IPS-NIHi7 (cell line): ENCODE data around the gene TSPAN9.
A peak's percentile ranks its signal among the peaks of the same experiment; 100 is the strongest.

Source experiments
- DNase-seq: peaks from one replicate; pipeline ENCODE4 v3.0.0; 2012; ENCODE audit warnings: mixed read lengths; ENCODE audit errors: extremely low spot score

TSPAN9 gene

DNA sequence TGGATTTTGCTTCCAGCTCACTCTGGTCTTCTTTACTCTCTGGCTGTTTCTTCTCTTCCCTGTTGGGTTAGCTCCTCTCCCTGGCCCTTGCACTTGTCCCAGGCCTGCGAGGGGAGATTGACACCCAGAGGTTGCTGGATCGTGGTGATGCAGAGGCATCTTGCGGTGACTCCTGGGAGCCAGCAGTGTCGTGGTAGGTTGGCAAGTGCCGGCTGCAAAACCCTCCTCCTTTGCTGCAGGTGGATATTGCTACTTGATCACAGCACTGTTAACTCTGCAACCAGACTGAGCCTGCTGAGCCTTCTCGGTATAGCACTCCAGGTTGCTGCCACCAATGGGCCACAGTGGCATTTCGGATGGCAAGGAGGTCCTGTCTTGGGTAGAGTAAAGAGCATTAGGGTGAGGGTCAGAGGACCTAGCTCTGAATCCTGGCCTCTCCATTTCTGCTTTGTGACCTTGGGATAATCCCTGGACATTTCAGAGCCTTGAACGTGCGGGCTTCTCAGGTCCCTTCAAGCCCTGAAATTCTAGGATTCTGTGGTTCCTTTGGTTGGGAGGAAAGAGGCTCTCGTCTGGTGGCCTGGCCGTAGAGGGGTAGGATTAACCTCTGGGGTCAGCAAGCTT is 87.4 kb downstream of the TSPAN9 start:
- DNase-seq = no peak

DNA sequence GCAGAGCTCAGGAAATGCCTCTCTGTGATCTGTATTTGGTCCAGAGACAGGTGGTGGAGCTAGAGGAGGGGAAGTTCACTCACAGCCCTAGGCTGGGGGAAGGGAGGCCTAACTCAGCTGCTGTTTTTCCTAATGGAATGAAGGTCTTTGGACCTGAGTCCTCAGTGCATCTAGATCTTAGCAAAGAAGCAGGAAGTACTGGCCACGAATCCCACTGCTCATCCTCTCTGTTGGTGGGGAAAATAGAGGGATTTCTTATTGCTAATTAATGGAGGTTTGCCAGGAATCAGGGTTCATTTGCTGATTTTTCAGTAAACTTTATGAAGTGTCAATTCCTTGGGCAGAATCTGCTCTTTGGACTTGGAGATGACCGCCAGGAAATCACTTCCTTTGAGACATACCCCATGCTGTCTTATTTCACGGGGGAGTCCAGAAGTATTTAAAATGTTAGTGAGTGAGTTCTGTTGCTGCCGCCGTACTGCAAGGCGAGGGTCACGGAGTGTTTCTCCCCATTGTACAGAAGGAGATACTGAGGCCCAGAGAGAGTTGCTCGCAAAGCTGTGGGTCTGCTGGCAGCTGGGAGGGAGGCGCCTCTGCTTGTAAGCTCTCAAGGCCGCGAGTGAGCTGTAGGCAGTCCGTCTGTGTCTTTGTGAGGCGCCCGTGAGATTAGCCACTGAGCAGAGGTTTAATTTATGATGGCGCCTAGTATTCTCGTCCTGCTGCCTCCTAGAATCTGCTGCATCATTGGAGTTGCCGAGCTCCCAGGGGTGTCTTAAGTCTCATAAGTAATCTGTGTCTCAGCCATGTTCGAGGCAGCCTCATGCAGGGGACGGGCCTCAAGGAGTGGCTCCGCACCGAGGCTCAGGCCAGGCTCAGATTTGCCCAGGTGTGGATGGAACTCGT is 88.2 kb downstream of the TSPAN9 start:
- peak; percentile 44 for DNase-seq

DNA sequence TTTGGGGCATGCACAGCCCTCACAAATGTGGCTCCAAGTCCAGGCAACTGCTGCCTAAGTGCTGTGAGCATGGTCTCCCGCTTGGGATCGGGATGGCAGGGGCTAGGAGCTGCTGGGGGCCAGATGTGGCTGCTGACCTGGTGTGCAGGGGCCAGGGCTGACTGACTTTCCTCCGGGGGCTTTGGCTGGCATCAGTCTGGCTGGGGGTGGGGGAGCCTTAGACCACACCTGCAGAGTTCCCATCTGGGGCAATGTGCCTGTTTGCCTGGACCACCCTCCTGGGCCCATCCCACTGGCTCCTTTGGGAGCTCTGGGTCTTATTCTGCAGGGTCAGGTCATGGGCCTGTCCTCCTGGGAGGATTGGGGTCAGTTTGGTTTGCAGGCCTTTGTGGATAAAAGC is 90.5 kb downstream of the TSPAN9 start:
- no peak for DNase-seq

DNA sequence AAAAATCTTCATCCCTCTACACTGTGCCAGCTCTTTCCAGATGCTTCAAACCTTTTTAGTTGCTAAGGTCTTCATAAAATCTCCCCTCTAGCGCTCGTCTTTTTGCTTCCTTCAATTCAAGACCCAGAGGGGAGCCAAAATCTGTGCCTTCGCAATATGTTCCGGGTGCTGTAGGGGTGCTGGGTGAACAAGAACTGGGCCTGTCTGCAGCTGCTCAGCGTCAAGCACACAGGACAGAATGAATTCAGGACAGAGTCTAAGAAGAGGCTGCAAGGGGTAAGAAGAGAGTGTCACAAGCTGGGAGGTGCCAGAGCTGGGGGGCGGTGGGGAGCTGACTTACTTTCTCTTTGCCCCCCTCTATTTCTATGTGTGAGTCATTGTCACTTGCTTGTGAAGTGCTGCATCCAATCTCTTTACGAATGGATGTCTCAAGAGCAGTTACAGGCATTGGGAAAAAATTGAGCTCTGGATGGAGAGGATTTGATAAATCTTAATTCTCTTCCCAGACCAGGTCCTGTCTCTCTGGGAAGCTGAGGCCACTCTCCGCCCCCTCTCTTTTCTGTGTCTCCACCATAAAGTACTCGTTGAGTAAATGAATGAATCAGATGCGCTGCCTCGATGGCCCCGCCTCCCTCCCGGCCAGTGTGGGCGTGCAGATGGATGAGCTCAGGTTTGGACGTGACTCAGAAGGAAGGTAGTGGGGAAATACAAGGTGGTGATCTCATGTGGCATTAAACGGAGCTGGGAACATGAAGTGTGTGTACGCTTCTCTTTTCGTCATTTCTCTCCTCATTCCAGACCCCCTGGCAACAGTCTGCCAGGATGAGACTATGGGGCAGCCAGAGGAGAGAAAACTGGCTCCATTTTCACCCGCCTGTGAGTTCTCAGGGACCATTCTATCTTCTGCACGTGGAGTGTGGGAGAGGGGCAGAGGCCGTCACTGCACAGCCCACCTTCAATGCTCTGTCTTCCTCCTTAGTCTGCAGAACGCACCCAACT is 91.3 kb downstream of the TSPAN9 start:
- peak; percentile 56 for DNase-seq

GRCh38 chr12:3170423-3171194 is 93.4 kb downstream of the TSPAN9 start:
- no peak for DNase-seq

DNA sequence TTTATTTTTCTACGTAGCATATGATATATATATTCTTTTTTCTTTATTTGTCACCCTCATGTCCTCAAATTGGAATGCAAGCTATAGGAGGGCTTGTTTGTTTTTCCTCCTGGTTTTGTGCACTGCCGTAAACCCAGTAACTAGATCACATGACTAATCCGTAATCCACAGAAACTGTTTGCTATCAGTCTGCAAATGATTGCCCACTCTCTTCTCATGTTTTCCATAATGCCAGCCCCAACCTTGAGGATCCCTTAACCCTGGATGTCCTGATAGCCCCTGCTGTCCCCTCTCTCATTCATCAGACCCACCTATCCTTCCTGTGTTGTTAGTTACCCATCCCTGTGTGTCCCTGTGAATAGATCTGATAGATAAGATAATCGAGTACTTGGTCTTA is 94.0 kb downstream of the TSPAN9 start:
- no peak for DNase-seq

DNA sequence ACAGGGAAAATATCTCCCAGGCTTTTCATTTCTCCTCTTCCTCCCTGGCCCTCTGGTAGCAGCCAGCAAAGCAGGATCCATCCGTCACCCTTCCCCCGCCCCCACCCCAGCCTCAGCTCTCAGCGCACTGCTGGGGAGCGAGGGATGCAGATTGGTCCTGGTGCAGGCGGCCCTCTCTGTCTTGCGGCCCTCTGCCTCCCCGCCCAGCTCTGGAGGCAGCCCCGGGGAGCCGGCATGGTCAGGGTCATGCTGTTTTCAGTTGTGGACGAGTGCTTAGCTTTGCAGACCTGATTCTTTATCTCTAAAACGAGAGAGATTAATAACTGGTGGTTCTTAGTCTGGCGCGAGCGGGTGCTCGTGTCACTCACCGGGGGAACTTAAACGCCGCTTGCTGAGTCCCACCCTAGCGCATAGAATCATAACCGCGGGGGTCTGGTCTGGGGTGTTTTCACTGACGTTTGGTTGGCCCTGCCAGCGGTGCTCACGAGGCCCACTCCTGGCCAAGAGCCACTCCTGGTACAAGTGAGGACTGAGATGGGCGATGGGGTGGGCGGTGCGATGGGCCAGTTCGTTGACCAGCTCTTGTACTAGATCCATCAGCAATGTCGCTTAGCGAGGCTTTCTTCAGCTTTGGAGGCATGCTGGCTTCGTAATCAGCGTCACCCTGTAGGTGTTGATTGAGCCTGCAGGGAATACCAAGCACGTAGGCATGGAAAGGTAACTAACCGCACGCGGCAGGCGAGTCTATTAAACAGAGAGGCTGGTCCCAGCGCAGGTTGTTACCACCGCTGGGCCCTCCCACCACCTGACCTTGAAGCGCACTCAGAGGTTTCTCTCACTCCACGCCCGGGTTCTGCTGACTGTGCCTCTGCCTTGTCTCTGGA is 95.2 kb downstream of the TSPAN9 start:
- DNase-seq = peak; percentile 59

GRCh38 chr12:3173008-3173553 is 95.9 kb downstream of the TSPAN9 start:
- no peak for DNase-seq

- no peak for DNase-seq
These were observed 96.7 kb downstream of the TSPAN9 start for GRCh38 chr12:3173912-3174311.

DNA sequence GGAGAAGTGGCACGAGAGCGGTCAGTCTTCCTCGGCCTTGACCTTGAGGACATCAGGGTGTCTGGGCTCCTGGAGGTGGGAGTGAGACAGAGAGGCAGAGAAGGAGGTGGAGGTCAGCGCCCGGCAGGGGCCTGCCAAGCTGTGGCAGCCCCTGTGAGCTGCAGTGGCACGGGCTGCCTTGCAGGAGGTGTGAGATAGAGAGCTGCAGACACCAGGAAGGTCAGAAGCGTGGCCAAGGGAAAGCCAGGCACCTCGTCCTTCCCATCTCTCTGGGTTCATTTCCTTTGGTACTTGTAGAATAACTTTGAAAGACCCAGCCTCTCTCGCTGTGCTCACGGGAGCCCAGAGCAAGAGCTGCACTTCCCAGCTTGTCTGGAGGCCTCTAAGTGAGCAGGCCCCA is 98.1 kb downstream of the TSPAN9 start:
- DNase-seq = no peak

DNA sequence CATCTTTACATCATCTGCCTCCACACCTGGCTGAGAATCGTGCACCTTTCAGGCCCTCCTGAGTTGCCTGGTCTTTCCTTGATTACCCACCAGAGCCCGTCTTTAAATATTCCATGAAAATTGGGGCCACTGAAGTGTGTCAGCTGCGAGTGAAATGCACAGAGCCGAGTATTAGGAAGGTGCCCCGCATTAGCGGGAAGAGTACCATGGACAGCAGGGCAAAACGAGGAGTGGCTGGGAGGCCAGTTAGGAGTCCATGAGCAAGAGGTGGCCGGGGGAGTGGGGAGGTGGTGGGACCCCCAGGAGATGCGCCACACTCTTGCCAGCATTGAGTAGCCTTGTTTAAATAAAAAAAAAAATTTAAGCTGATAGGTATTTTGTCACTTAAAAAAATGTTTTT is 99.6 kb downstream of the TSPAN9 start:
- DNase-seq = no peak

DNA sequence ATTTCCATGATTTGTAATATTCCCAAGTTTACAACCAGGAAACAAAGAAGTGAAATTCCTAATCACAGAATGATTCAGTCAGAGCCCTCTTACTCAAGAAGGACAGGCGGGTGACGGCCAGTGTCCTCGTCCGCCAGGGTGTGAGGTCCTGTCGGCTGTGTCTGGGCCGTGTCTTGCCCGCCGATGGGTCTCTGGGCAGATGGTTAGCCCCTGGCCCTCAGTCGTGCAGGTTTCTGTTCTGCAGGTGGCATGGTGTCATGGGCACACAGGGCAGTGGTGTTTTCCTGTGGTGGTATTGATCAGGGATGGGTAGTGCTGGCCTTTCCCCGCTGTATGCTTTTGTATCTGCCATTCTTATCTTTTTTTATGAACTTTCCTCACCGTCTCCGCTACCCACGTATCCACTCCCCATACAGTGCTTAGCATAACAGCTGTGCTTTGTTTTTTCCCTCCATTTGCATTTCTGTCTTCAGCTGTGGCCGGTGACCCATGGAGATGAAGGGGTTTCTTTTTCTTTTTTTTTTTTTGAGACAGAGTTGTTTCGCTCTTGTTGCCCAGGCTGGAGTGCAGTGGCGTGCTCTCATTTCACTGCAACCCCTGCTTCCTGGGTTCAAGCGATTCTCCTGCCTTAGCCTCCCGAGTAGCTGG is 100.7 kb downstream of the TSPAN9 start:
- no peak for DNase-seq

- DNase-seq = no peak
These were observed 101.6 kb downstream of the TSPAN9 start for GRCh38 chr12:3178671-3179313.

- DNase-seq = no peak
These were observed 102.6 kb downstream of the TSPAN9 start for GRCh38 chr12:3179731-3180130.

DNA sequence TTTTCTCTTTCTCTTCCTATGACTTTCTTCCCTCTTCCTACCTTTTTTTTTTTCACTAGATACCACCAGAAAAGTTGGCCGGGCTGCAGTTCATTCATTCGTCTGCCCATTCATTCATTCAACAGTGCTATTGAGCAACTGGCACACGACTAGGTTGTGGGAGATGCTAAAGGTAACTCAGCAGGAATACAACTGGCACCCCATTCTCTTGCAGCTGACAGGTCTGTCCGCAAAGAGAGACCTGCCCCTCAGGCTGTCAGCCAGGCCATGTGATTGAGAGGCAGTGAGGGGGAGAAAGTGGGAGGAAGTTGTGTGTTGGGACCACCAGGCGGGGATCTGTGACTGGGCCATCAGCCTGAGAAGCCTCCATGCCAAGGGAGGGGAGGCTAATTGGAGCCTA is 105.2 kb downstream of the TSPAN9 start:
- no peak for DNase-seq

- no peak for DNase-seq
These were observed 107.3 kb downstream of the TSPAN9 start for GRCh38 chr12:3184485-3184884.

DNA sequence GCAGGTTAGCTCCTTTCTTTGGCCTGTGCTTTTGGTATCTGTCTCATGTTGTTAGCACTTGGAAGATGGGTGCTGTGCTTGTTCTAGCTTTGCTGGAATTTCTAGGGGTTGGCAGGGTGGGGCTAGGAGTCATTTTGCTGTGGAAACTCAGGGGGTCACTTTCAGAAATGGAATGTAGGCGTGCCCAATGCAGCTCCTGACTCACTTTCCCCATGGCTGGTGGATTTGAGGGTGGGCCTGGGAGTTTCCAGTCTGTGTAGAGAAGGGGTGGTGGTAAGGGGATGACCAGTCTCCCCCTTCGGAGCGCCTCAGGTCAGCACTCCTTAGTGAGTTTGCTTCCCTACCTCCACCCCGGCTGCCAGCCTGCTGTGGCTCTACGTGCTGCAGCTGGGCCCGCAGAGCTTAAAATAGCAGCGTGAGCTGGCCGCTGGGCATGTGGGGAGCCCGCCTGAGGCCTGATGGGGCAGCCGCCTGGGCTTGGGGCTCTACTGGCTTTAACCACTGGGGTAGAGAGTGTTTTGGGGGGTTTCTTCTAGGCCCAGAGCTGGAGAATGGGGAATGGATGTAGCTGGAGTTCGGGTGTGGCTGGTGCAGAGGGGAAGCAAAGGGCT is 108.2 kb downstream of the TSPAN9 start:
- DNase-seq = no peak

DNA sequence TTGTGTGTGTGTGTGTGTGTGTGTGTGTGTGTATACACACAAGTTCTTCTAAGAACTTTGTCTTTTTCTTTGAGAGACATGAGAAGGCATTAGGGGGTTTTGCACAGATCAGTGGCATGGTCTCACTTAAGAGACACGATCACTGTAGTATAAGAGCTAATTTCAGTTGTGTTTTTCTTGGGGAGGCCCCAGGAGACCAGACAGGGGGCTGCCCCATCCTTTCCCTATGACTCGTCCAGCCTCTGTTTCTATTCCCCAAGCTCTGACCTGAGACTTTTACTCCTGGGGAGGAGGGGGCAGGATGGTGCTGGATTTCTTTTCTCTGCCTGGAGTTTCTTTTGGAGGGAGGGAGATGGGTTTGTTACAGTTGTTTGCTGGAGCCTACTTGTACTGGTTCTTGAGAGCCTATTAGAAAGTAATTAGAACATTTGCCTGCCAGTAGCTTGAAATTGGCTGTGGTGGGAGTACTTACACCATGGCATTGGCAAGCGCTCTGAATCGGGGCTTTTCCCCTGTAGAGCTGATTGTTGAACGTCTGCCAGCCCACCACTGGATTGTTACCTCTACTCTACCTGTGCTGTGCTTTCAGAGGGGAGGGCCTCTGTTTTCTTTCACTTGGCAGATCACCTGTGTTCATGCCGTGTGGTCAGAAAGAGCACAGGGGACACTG is 109.5 kb downstream of the TSPAN9 start:
- no peak for DNase-seq
